Activated CD4-positive, alpha-beta T cell treated with anti-CD3 and anti-CD28 coated beads, Interleukin-2, amount 50 U/mL, for 24 hours (primary cell): ENCODE data around the gene GPC5.
"Not testable (repeated sequence)": the region's sequence is repeated elsewhere in the genome, so short reads cannot be mapped to it uniquely, and the experiment has no call there.

Experiments used
- DNase-seq, 2 donors: peaks; one replicate each; pipeline ENCODE4 v3.0.0-alpha.2; 2020; ENCODE audit warnings: low read depth in 1 of 2, low spot score in 1 of 2

The GPC5 gene

DNA sequence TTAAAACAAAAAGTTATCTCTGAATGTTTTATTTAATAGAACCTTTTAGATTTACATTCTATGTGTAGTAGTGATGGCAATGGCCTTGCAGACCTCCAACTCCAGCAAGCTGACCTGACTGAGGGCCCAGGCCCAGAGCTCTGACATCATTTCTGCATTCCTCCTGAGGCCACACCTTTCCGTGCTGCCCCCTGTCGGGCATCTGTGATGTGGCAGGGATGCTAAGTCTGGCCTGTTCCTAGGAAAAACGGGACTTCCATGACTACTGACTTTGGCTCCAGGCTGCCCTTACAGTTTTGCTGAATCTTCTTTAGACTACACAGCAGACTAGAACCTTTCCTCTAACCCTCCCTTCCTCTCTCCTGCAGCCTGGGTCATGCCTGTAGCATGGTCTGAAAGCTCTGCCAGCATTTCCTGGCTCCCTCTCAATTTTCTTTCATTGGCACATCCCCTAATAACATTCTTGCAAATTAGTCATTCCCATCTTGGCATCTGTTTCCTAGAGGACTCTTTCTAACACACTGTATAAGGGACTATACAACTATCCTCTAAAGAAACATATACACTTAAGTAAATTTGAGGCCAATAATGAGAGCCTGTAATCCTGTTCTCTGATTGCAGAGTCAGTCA is 249.1 kb downstream of the GPC5 start:
- no peak for DNase-seq

DNA sequence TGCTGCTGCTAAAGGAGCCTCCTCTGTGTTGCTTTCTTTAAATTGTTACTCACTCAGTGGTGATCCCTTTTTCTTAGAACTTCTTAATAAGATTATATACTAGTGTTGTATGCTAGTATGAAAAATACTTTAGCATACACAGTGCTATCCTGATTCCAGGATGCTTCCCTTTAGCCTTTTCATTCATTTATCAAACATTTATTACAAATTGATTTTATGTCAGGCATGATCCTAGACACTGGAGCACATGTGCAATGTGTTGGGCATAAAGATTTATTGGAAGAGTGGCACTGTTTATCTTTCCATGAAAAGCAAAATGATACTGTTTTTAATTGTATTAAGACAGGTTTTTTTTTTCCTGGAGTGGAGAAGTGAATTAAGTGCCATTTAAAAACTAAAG is 249.6 kb downstream of the GPC5 start:
- no peak for DNase-seq

DNA sequence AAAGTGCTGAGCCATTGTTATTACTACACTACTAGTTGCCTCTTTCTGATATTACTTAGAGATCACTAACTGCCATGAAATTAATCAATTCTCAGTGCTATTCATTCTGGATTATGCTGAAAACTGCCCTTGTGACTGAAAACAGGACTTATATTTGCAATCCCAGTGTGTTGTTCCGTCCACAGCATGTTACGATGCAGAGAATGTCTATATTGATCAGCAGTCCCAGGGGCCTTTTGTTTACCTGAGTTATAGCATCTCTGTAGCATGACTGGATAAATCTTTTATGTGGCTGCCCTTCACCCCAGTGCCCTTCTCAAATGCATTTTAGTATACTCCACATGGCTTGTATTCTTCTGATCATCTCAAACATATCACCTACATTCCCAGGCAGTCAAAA is 251.0 kb downstream of the GPC5 start:
- DNase-seq, result no peak

DNA sequence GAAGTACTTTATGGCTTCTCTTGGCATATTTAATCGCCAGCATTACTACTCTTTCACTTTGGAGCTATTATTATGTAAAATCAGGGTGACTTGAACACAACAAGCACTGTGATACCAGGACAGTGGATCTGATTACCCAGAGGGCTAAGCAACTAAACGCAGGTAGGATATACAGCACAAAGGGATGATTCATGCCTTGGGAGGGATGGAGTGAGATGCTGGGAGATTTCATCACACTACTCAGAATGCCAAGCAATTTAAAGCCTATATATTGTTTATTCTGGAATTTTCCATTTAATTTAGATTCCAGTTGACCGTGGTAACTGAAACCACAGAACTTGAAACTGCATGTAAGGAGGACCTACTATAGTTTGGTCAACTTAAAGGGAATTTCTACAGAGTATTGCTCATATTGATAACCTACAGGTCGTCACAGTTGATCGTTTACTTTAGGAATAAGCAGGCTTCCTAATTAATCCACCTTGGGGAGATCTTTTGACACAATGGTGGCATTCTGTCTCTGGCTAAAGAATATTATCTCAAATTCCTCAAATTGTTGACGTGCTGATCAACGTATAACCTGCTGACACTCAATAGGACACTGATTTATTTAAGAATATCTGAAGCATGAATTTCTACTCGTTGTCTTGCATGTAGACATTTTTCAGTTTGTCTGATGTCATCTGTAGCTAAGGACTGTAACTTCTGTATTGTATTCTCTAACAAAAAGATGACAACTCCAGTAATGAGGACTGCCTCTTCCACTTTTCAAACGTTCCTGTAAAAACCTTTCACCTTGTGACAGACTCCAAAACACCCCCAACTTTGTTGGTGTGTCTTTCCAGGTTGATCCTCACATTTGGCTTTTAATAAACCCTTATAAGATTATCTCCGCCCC is 254.2 kb downstream of the GPC5 start:
- no peak for DNase-seq

DNA sequence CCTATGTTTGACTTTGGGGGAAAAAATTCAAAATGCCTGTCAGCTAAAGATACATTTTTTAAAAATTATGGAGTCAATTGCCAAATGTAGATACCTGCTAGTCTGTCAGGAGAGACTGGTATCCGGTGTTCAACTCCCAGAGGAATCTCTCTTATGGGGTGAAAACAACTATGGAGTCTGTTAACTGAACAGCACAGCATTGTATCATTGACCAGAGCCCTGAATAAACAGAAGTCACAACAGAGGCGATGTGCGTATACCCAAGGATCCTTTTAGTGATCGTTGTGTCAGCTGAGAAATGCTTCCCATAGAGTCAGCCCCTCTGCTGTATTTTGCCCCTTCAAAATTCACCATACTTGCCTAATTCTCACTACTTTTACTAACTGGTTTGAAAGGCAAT is 257.3 kb downstream of the GPC5 start:
- DNase-seq, result no peak

DNA sequence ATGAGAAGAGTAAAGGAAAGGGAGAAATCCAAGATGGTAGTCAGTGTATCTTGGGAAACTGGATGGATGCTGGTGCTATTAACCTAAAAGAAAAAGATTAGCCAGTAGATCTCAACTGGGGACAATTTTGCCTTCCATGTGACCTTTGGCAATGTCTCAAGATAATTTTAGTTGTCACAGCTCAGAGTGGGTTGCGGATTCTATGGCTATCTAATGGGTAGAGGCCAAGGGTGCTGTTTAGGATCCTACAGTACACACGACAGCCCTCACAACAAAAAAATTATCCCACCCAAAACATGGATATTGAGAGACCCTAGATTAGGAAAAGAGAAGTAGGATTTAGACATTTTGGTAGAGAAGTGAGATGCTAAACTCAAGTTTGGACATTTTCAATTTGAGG is 258.9 kb downstream of the GPC5 start:
- DNase-seq, result no peak

DNA sequence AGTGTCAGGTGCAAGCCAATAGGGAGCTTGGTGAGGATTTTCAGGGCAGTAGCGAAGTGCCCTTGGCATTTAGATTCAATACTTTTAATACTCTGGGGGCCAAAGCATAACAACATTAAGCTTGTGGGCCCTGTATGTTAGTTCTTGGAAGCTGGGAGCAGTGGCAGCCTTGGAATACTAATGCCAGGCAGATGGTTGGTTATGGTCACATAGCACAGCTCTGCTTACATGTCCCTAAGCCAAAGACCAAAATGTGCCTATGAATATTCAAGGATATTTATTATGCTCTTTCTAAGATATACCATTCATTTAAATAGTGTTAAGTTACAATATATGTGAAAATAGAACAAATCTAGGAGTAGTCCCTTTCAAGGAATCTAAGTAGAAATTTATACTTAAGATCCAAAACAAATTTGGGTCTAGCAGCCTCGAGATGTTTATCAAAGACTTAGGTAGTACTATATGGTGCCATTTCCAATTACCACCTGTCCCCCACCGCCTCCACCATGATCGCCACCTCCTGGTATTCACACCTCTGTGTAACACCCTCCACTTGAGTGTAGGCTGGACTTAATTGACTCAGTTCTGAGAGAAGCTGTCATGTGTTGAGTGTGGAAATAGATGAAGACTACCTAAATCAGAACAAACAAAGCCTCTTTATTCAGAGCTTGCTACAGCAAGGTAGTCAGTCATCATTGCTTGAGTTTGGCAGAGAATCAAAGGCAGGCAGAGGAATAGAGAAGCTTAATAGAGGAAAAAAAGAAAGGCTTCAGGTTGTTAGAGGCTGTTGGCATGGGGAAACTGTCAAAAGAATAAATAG is 261.0 kb downstream of the GPC5 start:
- DNase-seq, result no peak

DNA sequence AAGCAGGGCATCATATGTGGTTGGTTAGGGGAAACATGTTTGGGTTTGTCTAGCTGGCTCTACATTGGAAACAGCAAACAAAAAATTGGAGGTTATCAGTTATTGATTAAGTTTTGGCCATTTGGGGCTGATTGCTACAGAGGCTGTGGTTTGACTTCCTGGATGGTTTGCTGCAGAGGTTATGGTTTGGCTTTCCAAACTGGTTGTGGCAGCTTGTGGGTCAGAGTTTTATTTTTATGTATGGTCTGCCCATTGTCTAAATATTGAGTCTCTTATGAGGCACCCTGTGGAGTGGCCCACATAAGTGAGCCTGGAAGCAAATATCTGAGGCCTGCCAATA is 261.6 kb downstream of the GPC5 start:
- DNase-seq, result no peak

DNA sequence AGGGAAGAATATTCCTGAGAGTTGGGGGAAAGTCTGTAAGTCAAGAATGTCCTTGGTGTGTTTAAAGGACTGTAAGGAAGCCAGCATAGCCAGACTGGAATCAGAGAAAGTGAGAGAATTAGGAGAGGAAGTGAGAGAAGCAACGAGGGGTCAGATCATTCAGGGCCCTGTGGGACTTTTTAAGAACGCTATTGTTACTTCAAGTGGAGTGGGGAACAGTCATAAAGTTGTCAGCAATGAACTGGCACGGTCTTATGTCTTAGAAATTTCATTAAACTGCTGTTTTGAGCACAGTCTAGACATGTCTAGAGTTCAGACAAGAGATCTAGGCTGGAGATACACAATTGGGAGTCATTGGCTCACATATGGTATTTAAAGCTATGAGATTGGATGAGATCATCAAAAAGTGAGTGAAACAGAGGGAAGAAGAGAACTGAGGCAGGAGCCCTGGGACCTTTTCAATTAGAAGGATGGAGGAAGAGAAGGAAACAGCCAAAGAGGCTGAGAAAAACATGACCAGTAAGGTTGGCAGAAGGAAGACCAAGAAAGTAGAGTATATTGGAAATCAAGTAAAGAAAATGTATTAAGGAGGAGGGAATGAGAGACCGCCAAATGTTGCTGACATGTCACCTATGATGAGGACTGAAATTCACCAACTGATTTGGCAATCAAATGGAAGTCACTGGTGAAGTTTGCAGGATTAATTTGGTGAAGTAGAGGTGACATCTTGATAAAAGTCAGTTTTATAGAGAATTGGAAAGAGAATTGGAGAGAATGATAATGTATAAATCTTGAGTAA is 263.5 kb downstream of the GPC5 start:
- no peak for DNase-seq

DNA sequence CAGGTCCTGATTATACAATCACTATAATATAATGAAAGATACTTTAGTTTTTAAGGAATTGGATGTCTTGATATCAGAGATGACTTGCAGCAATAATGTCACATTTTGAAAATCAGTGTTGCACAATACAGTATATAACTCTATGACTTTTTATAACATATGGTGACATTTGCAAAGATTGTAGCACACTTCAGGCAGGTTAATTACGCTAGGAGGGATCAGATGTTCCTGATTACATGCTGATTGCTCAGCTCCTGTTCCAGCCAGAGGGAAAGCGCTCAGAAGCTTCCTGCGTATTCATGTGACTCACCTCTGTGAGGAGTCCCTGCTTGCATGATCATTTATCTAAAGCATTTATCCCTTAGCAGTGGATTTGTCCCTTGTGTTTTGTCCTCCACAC is 265.6 kb downstream of the GPC5 start:
- no peak for DNase-seq

DNA sequence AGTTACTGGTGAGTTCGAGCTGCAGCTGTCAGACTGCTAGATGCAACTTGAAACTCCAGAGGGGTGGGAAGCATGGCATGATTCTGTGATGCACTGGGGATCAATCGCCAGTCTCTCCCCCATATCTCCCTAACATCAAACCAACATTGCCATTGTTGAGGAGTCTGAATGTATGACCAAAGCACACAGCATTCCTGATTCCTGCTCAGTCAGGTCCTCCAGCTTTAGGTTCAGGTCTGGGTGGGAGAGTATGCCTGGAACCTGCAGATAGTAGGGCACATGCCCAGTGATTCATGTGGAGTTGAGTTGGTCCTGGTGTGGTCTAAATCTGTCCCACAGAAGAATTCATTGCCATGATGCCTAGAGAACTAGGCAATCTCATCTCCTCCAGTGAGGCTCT is 269.1 kb downstream of the GPC5 start:
- DNase-seq, result no peak

DNA sequence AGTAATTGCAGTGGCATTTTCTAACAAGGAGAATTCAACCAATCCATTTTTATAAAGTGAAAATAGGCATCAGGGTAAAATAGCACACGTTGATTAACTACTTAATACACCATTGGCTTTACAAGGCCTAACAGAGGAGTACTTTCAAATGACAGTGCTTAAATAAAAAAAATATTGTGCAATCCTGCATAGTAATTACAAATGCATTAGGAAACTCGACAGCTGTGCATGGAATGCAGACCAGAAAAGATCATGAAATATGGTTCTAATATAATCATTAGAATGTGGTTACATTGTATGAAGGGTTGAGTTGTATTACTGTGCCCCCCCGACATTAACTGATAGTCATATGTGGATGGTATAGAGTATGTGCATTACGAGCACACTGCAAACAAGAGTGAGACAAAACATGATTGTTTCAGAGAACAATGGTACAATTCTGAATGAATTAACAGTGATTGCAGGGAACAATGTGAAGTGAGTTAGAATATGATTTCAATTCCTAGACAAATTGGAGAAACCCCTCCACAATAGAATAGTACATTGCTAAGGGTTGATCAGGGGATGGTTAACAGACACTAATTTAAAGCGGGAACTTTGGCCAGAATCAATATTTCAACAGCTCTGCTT is 270.6 kb downstream of the GPC5 start:
- DNase-seq, result no peak

DNA sequence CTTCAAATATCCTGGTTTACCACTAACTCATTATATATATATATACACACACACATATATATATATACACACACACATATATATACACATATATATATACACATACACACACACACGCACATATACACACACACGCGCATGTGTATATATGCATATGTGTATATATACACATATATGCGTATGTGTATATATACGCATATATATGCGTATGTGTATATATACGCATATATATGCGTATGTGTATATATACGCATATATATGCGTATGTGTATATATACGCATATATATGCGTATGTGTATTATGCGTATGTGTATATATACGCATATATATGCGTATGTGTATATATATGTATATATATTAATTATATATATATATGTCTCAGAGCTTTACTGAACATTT is 275.9 kb downstream of the GPC5 start:
- not testable (repeated sequence) for DNase-seq

DNA sequence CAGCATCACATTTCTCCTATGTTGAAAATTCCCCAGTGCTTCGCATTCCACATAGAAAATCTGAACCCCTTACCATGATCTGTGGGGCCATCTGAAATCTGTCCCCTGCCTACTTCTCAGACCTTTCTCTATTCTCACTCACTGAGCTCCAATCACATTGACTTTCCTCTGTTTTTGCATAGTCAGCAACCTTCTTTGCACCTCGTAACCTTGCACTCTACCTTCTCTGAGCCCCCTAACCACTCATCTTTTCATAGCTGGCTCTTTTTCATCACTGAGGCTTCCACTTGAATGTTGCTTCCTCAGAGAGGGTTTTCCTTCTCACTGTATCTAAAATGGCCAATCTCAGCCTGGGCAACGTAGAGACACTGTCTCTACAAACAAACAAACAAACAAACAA is 286.3 kb downstream of the GPC5 start:
- no peak for DNase-seq

DNA sequence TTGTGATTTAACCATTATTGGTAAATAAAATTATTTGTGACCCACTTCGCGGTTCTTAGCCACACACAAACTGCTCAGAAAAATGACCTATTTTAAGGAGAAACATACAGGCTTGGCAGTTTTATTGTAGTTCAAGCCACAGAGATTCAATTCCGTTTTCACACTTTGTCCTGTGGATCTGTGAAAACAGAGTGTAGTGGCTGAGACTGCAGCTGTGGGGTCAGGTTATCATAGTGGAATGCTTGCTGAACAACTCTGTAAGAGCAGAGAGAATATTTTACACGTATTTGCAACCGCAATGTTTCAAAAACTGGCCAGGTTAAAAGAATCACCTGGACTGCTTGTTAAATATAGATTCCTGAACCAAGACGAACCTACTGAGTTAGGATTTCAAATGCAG is 292.5 kb downstream of the GPC5 start:
- DNase-seq, result no peak

DNA sequence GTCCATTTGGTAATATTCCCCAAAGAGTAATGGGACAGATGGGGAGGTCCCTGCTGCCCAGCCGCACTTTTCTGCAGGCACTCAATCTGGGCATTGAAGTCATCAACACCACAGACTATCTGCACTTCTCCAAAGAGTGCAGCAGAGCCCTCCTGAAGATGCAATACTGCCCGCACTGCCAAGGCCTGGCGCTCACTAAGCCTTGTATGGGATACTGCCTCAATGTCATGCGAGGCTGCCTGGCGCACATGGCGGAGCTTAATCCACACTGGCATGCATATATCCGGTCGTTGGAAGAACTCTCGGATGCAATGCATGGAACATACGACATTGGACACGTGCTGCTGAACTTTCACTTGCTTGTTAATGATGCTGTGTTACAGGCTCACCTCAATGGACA is 295.0 kb downstream of the GPC5 start:
- DNase-seq, result no peak

DNA sequence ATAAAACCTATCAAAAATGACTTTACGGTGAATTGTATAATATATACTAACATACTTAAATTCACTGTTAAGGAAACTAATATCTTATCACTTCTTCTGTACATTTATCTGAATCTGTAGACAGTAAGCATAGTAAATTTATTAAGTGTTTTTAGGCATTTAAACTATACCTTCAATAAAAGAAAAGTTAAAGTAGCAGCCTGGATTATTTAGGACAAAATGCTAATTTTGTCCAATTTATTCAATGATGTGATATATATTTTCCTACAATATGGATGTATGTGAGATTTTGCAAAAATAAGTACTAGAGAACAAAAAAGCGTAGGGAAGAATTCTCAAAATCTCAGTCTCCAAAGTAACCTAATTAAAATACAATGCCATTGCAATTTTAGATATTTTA is 299.9 kb downstream of the GPC5 start:
- no peak for DNase-seq

DNA sequence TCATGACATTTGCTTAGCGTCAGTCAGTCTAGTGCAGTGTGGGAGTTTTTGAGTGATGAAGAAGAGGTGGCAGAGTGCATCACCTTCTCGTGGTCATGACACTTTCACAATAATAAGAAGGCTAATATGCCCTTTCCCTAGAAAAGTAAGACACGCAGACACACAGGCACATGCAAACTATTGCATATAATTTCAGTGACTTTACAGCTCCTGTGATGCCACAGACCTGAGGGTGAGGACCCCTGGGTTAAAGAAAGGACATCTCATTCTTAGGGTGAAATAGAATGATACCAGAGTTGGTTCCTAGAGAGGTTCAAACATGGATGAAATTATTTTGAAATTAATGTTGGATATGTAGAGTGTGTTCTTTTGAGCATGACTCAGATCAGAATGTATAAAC is 300.3 kb downstream of the GPC5 start:
- no peak for DNase-seq

DNA sequence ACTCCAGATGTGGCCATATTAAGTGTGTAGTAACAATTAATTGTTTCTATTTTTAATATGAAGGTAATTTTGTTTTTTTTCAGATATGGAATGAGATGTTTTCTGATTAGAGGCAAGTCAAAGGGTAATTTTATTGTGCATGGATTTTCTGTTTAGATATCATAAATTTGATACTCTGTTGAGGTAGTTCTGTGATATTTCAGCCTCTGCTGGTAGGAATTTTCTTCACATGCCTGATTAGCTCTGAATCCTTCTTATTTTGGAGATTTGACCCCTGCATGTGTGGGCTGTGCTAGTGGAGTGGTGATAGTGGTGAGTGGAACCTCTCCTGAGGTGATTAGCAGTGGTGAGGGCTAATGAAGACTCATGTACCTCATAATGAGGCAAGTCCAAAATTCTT is 301.4 kb downstream of the GPC5 start:
- no peak for DNase-seq

DNA sequence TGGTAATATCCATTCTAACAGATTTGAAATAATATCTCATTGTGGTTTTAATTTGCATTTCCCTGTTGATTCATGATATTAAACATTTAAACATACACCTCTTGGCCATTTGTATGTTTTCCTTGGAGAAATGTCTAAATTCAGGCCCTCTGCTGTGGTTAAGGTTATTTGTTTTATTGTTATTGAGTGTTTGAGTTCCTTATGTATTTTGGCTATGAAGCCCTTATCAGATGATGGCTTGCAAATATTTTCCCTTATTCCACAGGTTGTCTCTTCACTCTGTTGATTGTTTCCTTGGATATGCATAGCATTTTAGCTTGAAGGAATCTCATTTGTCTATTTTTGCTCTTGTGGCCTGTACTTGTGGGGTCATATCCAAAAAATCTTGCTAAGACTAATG is 303.6 kb downstream of the GPC5 start:
- no peak for DNase-seq

DNA sequence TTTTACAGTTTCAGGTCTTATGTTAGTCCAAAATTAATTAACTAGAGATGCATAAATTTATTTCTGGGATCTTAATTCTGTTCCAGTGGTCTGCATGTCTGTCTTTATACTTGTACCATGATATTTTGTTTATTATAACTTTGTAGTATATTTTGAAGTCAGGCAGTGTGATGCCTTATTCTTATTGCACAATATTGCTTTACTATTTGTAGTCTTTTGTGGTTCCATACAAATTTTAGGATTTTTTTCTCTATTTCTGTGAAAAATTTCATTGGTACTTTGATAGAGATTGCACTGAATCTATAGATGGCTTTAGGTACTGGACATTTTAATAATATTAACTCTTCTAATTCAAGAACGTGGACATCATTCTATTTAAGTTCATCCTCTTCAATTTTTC is 304.0 kb downstream of the GPC5 start:
- no peak for DNase-seq
